ENCODE measurements around the gene KDF1.

The KDF1 gene

GRCh38 chr1:27004471-27005165 lies 44.4 kb upstream of the KDF1 start:
- no peak for DNase-seq (ENCODE audit: low read depth)
- no peak for TF ChIP-seq CTCF (conservative IDR thresholded peaks at IDR 0.05; ENCODE audit: low read depth, low read length)
- H3K4me3 ChIP-seq (ENCODE audit: low read length): no peak overlapping the region

DNA sequence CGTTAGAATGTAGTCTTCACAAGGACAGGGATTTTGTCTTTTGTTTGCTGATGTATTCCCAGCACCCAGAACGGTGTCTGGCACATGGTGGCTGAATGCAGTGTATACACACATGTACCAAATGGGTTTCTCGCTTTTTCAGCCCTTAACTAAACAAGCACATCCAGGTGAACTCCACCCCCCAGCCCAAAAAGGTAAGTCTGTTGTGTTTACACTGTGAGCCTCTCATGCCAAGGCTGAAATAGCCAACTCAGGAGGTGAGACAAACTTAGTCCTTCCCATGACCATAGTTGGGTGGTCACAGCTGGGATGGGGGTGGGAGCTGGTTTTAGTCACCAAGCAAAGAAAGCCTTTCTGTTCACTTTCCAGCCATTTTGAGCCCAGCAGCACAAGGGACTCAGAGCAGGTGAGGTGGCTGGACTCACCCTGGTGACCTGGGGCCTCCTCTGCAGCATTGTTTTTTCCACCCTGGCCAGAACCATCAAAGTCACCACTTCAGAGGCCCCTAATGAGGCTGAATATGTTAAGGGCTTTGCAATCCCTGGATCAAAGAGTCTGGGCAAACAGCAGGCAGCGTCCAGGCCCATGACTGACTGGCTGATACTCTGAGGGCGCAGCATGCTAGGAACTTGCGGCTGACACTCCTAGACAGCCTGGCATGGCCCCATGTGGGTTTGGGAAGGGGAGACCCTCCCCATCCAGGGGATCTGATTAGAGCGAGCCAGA lies 43.6 kb upstream of the KDF1 start:
- DNase-seq (ENCODE audit: low read depth): no peak

DNA sequence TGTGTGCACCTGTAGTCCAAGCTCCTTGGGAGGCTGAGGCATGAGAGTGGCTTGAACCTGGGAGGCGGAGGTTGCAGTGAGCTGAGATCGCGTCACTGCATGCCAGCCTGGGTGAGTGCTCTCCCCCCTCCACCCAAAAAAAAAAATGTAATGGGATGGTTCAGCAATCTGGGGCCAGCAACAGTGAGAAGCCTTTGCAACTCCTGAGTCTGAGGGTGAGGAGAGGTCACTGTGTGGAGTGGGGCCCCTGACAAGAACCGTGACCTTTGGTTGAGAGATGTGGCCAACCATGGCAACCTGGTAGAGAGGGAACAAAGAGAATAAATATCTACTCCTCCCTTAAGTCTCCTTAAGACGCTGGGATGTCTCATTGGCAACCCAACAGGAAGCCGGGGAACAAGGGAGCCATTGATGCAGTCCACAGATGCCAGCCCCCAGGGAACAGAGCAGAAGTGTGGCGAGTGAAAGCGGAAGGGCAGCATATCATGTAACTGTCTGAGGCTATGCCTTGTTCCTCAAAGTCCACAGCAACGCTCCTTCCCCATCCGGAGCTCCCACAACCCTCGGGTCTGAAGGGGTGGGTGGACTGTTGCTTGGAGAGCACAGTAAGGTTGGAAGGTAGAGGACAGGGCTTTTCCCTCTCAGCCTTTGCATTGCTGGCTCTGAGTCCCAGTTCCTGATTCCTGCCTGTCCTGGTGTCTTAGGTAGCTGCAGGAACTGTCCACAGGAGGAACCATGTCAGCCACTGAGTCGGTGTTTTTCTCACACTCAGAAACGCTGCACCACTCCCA lies 41.5 kb upstream of the KDF1 start:
- no peak for TF ChIP-seq CTCF (conservative IDR thresholded peaks at IDR 0.05; ENCODE audit: low read depth, low read length)
- no peak for DNase-seq (ENCODE audit: low read depth)
- no peak overlapping the region for H3K4me3 ChIP-seq (ENCODE audit: low read length)

More for the DNA sequence above, 43.6 kb upstream of the KDF1 start:
- no peak for TF ChIP-seq CTCF (conservative IDR thresholded peaks at IDR 0.05; ENCODE audit: low read depth, low read length)
- H3K4me3 ChIP-seq (ENCODE audit: low read length): no peak overlapping the region

DNA sequence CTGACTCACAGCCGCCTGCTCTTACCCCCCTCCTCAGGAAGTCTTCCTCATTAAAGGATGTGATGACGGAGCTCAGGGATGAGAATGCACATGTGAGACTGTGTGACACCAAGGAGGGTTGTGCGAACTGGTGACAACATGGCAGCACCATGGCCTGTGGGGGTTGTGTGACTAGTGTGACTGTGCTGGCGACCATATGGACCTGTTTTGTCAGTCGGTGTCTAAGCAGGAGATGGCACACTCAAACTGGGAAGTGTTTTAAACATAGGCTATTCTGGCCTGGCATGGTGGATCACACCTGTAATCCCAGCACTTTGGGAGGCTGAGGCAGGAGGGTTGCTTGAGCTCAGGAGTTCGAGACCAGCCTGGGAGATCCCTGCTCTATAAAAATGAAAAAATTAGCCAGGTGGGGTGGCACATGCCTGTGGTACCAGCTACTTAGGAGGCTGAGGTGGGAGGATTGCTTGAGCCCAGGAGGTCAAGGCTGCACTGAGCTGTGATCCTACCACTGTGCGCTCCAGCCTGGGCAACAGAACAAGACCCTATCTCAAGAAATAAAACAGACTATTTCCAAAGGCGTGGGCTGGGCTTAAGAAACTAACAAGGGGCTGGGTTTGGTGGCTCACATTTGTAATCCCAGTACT lies 40.7 kb upstream of the KDF1 start:
- no peak for DNase-seq (ENCODE audit: low read depth)
- H3K4me3 ChIP-seq (ENCODE audit: low read length): no peak overlapping the region
- TF ChIP-seq CTCF (conservative IDR thresholded peaks at IDR 0.05; ENCODE audit: low read depth, low read length): no peak

GRCh38 chr1:27000090-27000816 lies 40.0 kb upstream of the KDF1 start:
- H3K4me3 ChIP-seq (ENCODE audit: low read length): no peak overlapping the region
- no peak for DNase-seq (ENCODE audit: low read depth)
- TF ChIP-seq CTCF (conservative IDR thresholded peaks at IDR 0.05; ENCODE audit: low read depth, low read length): no peak

DNA sequence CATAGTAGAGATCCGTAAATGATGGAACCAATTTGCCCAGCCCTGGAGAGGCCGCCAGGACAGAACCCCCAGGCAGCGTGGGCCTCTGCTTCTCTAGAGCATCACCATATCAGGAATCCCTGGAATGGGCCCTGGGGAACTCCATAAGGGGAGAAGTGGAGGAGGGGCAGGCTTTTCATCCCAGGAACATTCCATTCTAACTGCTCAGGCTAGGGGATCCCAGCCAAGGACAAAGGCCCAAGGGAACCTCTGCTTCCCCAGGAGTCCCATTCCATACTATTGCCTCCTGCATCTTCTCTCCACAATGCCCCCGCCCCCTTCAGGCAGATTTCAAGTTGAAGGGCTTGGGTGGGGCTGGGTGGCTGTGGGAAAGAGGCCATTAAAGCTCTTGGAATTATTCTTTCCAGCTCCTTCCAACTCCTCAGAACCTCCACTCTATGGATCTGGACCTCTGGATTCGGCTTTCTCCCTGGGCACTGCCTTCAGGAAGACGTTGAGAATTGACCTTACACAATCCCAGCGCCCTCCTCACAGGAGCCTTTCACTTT lies 39.2 kb upstream of the KDF1 start:
- no peak overlapping the region for H3K4me3 ChIP-seq (ENCODE audit: low read length)
- DNase-seq (ENCODE audit: low read depth): peak; percentile 82
- peak; percentile 14 for TF ChIP-seq CTCF (conservative IDR thresholded peaks at IDR 0.05; ENCODE audit: low read depth, low read length)
